Measurements from ENCODE around the gene PDZD2.

GRCh38 chr5:32029781-32030180, 390.9 kb downstream of the PDZD2 start:
- TF ChIP-seq CTCF (IDR thresholded peaks at IDR 0.05; ENCODE audit: low read length), result no peak
- TF ChIP-seq EZH2 (optimal IDR thresholded peaks at IDR 0.05; ENCODE audit: low read depth, low read length), result no peak
- no peak for TF ChIP-seq EZH2phosphoT487 (IDR thresholded peaks at IDR 0.05; ENCODE audit: low read length)

All from MM.1S (cell line).